SK-N-SH treated with all-trans-retinoic acid at 6 μM for 48 hours (cell line): ENCODE results near the gene TICRR.
"Not testable (repeated sequence)": the region's sequence is repeated elsewhere in the genome, so short reads cannot be mapped to it uniquely, and the experiment has no call there.

Experiments used
- ATAC-seq: fragments of 200-7000 bp; cut with Tn5 transposase; 3 replicates; pipeline ENCODE4 v1.9.1; 2020; ENCODE audit warnings: mild to moderate bottlenecking, moderate library complexity
- ARNTL ChIP-seq: fragments of 450-650 bp; formaldehyde crosslinking; IDR thresholded peaks from 2 replicates; pipeline ENCODE4 v1.5.0; 2020; ENCODE audit warnings: low read depth, mild to moderate bottlenecking, moderate library complexity, borderline replicate concordance
- BACH2 ChIP-seq: fragments of 250-450 bp; sonication (Bioruptor Pico); IDR thresholded peaks from 2 replicates; pipeline ENCODE4 v1.9.0; 2021; ENCODE audit warnings: mild to moderate bottlenecking, borderline replicate concordance
- CSDC2 ChIP-seq: fragments of 250-450 bp; sonication (Bioruptor Pico); IDR thresholded peaks from 2 replicates; pipeline ENCODE4 v1.5.0; 2020; ENCODE audit warnings: mild to moderate bottlenecking, moderate library complexity
- CSRNP3 ChIP-seq: fragments of 250-450 bp; sonication (Bioruptor Pico); IDR thresholded peaks from 2 replicates; pipeline ENCODE4 v1.5.1; 2021; ENCODE audit warnings: mild to moderate bottlenecking, moderate library complexity
- ISL1 ChIP-seq: fragments of 250-450 bp; sonication (Bioruptor Pico); IDR thresholded peaks from 2 replicates; pipeline ENCODE4 v2.1.2; 2022; ENCODE audit warnings: mild to moderate bottlenecking, moderate library complexity
- OSR1 ChIP-seq: fragments of 250-450 bp; sonication (Bioruptor Pico); IDR thresholded peaks from 2 replicates; pipeline ENCODE4 v1.8.0; 2022; ENCODE audit warnings: moderate library complexity, mild to moderate bottlenecking, inconsistent platforms
- POU6F1 ChIP-seq: fragments of 250-450 bp; sonication (Bioruptor Pico); IDR thresholded peaks from 2 replicates; pipeline ENCODE4 v1.8.0; 2021; ENCODE audit warnings: low read depth, mild to moderate bottlenecking, moderate library complexity, borderline replicate concordance
- PPARA ChIP-seq: fragments of 250-450 bp; sonication (Bioruptor Pico); IDR thresholded peaks from 2 replicates; pipeline ENCODE4 v1.5.0; 2020; ENCODE audit warnings: mild to moderate bottlenecking, borderline replicate concordance
- RARB ChIP-seq: fragments of 250-450 bp; sonication (Bioruptor Pico); IDR thresholded peaks from 2 replicates; pipeline ENCODE4 v1.8.0; 2021; ENCODE audit warnings: mild to moderate bottlenecking, moderate library complexity
- SNAI2 ChIP-seq: fragments of 250-450 bp; sonication (Bioruptor Pico); IDR thresholded peaks from 2 replicates; pipeline ENCODE4 v1.5.0; 2020; ENCODE audit warnings: mild to moderate bottlenecking, moderate library complexity
- TOX ChIP-seq: fragments of 250-450 bp; sonication (Bioruptor Pico); IDR thresholded peaks from 2 replicates; pipeline ENCODE4 v1.8.0; 2021; ENCODE audit warnings: mild to moderate bottlenecking, moderate library complexity, borderline replicate concordance
- TSHZ2 ChIP-seq: fragments of 250-450 bp; sonication (Bioruptor Pico); IDR thresholded peaks from 2 replicates; pipeline ENCODE4 v1.5.0; 2020; ENCODE audit warnings: mild to moderate bottlenecking, moderate library complexity
- ZC3H10 ChIP-seq: fragments of 250-450 bp; sonication (Bioruptor Pico); IDR thresholded peaks from 2 replicates; pipeline ENCODE4 v1.5.1; 2021; ENCODE audit warnings: mild to moderate bottlenecking, moderate library complexity
- ZFP3 ChIP-seq: fragments of 250-450 bp; sonication (Bioruptor Pico); IDR thresholded peaks from 2 replicates; pipeline ENCODE4 v1.5.0; 2020; ENCODE audit warnings: mild to moderate bottlenecking, moderate library complexity
- ZNF70 ChIP-seq: fragments of 450-650 bp; formaldehyde crosslinking; IDR thresholded peaks from 2 replicates; pipeline ENCODE4 v1.5.0; 2020; ENCODE audit warnings: mild to moderate bottlenecking, moderate library complexity
- ZNF8 ChIP-seq: fragments of 450-650 bp; formaldehyde crosslinking; IDR thresholded peaks from 2 replicates; pipeline ENCODE4 v1.5.0; 2020; ENCODE audit warnings: mild to moderate bottlenecking, moderate library complexity

Gene TICRR

GRCh38 chr15:89576417-89576773 lies 1.1 kb downstream of the TICRR start (continued):
- TF ChIP-seq RARB (no peak), CSRNP3 (no peak), TSHZ2 (CRISPR knock-in tag) (no peak), ZC3H10 (CRISPR knock-in tag) (no peak)

- no peak for ATAC-seq
- TF ChIP-seq POU6F1 (CRISPR knock-in tag) (no peak), OSR1 (CRISPR knock-in tag) (no peak), TSHZ2 (CRISPR knock-in tag) (no peak)
Measured at GRCh38 chr15:89577776-89578115, 2.5 kb downstream of the TICRR start.

- TF ChIP-seq SNAI2 (no peak), PPARA (CRISPR knock-in tag) (no peak), BACH2 (CRISPR knock-in tag) (no peak)
- ATAC-seq, result no peak
Measured at GRCh38 chr15:89578146-89578545, 2.9 kb downstream of the TICRR start.

- not testable (repeated sequence) for ATAC-seq
Measured at GRCh38 chr15:89580747-89581146, 5.5 kb downstream of the TICRR start.

- TF ChIP-seq ARNTL (CRISPR knock-in tag), result no peak
- TF ChIP-seq SNAI2, result no peak
- TF ChIP-seq POU6F1 (CRISPR knock-in tag), result no peak
- TF ChIP-seq RARB, result no peak
- no peak for TF ChIP-seq ZNF70 (CRISPR knock-in tag)
- no peak for TF ChIP-seq TOX
- no peak for TF ChIP-seq ISL1 (CRISPR knock-in tag)
- no peak for ATAC-seq
Measured at GRCh38 chr15:89586651-89587050, 11.4 kb downstream of the TICRR start.

- TF ChIP-seq CSDC2 (CRISPR knock-in tag), result no peak
- TF ChIP-seq OSR1 (CRISPR knock-in tag), result no peak
- TF ChIP-seq ZFP3 (CRISPR knock-in tag), result no peak
- no peak for TF ChIP-seq TOX
- TF ChIP-seq ZNF8 (CRISPR knock-in tag), result no peak
- TF ChIP-seq SNAI2, result no peak
- TF ChIP-seq ZNF70 (CRISPR knock-in tag), result no peak
- no peak for TF ChIP-seq ARNTL (CRISPR knock-in tag)
- ATAC-seq, result peak; percentile 66
Measured at GRCh38 chr15:89587955-89588354, 12.7 kb downstream of the TICRR start.
